ENCODE measurements around the gene SETD6. TPM values are rescaled to one million over a fixed set of nuclear protein-coding genes. Genes with fewer than 3 reads are reported as not detected.

SETD6 gene, protein sequence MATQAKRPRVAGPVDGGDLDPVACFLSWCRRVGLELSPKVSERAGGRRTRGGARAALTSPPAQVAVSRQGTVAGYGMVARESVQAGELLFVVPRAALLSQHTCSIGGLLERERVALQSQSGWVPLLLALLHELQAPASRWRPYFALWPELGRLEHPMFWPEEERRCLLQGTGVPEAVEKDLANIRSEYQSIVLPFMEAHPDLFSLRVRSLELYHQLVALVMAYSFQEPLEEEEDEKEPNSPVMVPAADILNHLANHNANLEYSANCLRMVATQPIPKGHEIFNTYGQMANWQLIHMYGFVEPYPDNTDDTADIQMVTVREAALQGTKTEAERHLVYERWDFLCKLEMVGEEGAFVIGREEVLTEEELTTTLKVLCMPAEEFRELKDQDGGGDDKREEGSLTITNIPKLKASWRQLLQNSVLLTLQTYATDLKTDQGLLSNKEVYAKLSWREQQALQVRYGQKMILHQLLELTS
- total RNA-seq (2021) (35.2 and 36.1 TPM in 2 replicates), Bru-seq, nascent RNA (percentile 84 among the genes with signal in this experiment), BruChase-seq, experiment 1, labeled RNA remaining after a 2-hour chase (percentile 91 among the genes with signal in this experiment), BruChase-seq, experiment 2, labeled RNA remaining after a 6-hour chase (percentile 84 among the genes with signal in this experiment)
- long read RNA-seq, partial matches to known transcripts: 16 of 39 reads
- long read RNA-seq, other reads (novel, unspliced or antisense): 15 of 39 reads

DNA sequence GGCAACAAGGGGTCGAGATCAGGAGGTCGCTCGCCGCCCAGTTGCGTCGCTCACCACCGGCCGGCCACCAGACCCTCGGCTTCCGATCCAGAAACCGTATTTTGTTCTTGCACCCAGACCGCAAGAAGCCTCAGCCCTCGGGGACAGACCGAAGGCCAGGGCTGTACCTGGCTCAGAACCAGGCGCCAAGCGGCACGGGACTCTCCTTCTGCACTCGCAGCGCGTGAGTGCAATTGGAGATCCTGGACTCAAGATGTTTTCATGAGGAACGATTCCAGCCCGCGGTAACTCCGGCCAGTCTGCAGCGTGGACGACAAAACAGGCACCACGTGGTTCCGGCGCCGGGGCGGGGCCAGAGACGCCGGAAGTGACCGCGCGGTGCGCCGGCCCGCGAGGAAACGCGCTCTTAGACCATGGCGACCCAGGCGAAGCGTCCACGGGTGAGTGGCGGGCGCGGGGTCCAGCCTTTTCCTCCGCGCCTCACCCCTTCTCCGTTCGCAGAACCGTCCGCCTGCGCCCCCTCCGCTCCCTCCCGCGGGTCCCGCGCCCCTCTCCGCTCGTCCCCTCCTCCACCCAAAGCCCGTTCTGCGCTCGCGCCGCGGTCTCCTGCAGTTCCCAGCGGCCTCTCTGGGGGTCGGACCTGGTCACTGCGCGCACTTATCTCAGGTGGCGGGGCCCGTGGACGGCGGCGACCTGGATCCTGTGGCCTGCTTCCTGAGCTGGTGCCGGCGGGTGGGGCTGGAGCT, at the start of gene SETD6:
Gene SETD6 (plus strand): TSS at position 393 of the 746 bp plus-strand sequence. CDS start 21 bp downstream, at position 414.
- ChIA-PET CTCF (interaction anchor here (0.6 to 0.9 kb wide), 3 partner anchors 179 to 356 kb away, joined by 6 to 17 read pairs (median 6); no protein-coding TSS in a partner anchor), POLR2A (ENCODE audit: low non-redundant PET) (interaction anchor here (0.6 kb wide), 1 partner anchor 105 kb away, joined by 3 read pairs; no protein-coding TSS in a partner anchor)
- peak; percentile 86 for DNase-seq (ENCODE audit: low spot score)
- no TSS peak for BruUV-seq (replicated peaks)
- Histone ChIP-seq H3K4me3 (ENCODE audit: low read depth, low read length, poor library complexity, severe bottlenecking) (peak within 1 kb of the TSS; percentile 80), H3K27ac (ENCODE audit: low read depth, low read length, poor library complexity, severe bottlenecking) (peak within 1 kb of the TSS; percentile 73), H3K9me3 (ENCODE audit: low read depth, low read length, poor library complexity, severe bottlenecking) (no peaks in the 10 kb centered on the region), H3K36me3 (ENCODE audit: insufficient read depth, low read length, poor library complexity, severe bottlenecking) (peaks cover 33% of the 10 kb centered on the region), H3K4me1 (ENCODE audit: insufficient read depth, low read length, poor library complexity, severe bottlenecking) (peaks cover 8% of the 10 kb centered on the region), H3K27me3 (replicated peaks; ENCODE audit: insufficient read depth, low read depth, low read length, poor library complexity) (no peaks in the 10 kb centered on the region)
- intact Hi-C loops (cut with micrococcal nuclease; ENCODE audit: unreplicated experiment): no loop called here
- TF ChIP-seq, protein P1, sequence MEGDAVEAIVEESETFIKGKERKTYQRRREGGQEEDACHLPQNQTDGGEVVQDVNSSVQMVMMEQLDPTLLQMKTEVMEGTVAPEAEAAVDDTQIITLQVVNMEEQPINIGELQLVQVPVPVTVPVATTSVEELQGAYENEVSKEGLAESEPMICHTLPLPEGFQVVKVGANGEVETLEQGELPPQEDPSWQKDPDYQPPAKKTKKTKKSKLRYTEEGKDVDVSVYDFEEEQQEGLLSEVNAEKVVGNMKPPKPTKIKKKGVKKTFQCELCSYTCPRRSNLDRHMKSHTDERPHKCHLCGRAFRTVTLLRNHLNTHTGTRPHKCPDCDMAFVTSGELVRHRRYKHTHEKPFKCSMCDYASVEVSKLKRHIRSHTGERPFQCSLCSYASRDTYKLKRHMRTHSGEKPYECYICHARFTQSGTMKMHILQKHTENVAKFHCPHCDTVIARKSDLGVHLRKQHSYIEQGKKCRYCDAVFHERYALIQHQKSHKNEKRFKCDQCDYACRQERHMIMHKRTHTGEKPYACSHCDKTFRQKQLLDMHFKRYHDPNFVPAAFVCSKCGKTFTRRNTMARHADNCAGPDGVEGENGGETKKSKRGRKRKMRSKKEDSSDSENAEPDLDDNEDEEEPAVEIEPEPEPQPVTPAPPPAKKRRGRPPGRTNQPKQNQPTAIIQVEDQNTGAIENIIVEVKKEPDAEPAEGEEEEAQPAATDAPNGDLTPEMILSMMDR (conservative IDR thresholded peaks at IDR 0.05; ENCODE audit: low read depth, low read length): no peak
- TF ChIP-seq EZH2 (IDR thresholded peaks at IDR 0.05; ENCODE audit: borderline replicate concordance, low read depth, low read length, poor library complexity, severe bottlenecking): no peak

DNA sequence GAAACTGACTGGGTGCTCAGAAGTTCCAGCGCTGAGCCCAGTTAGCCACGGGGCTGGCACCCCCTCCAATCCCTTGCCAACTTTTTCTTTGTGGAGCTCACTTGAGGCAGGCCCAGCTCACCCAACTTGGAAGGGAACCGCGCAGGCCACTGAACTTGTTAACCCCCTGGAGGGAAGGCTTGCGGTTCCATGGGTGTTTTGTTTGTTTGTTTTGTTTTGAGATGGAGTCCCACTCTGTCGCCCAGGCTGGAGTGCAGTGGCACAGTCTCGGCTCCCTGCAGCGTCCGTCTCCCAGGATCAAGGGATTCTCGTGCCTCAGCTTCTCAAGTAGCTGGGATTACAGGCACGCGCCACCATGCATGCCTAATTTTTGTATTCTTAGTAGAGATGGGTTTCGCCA, 49.5 kb upstream of the SETD6 start:
- ChIA-PET CTCF (no interaction called here), POLR2A (ENCODE audit: low non-redundant PET) (no interaction called here)
- H3K4me3 ChIP-seq (ENCODE audit: low read depth, low read length, poor library complexity, severe bottlenecking): no peak overlapping the region
- no peak for DNase-seq (ENCODE audit: low spot score)
- TF ChIP-seq, protein P1 (conservative IDR thresholded peaks at IDR 0.05; ENCODE audit: low read depth, low read length): no peak
- H3K9me3 ChIP-seq (ENCODE audit: low read depth, low read length, poor library complexity, severe bottlenecking): no peaks in the 10 kb centered on the region
- no TSS peak for BruUV-seq (replicated peaks)
- H3K4me1 ChIP-seq (ENCODE audit: insufficient read depth, low read length, poor library complexity, severe bottlenecking): peaks cover 4% of the 10 kb centered on the region
- peaks cover 45% of the 10 kb centered on the region for H3K27me3 ChIP-seq (replicated peaks; ENCODE audit: insufficient read depth, low read depth, low read length, poor library complexity)
- no peaks in the 10 kb centered on the region for H3K36me3 ChIP-seq (ENCODE audit: insufficient read depth, low read length, poor library complexity, severe bottlenecking)
- intact Hi-C loops (cut with micrococcal nuclease; ENCODE audit: unreplicated experiment): no loop called here
- no peak overlapping the region for H3K27ac ChIP-seq (ENCODE audit: low read depth, low read length, poor library complexity, severe bottlenecking)

DNA sequence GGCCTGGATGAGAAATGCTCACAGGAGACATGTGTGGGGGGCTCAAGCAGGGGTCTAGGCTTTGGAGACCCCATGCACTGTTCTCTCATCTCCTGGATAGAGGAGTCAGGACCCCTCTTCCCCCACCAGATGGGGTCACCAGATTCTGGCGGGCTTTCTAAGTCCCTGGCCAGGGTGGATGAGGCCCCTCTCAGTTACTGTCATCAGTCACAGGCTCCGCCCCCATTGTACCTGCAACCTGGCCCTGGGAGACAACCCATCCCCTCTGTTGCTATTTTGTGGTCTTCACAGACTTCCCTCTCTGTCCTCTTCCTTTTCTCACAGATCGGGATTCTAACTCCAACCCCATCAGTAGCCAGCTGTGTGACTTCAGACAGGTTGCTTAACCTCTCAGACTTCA, 48.9 kb upstream of the SETD6 start:
- Histone ChIP-seq H3K36me3 (ENCODE audit: insufficient read depth, low read length, poor library complexity, severe bottlenecking) (no peaks in the 10 kb centered on the region), H3K4me3 (ENCODE audit: low read depth, low read length, poor library complexity, severe bottlenecking) (no peak overlapping the region), H3K27me3 (replicated peaks; ENCODE audit: insufficient read depth, low read depth, low read length, poor library complexity) (peaks cover 45% of the 10 kb centered on the region), H3K27ac (ENCODE audit: low read depth, low read length, poor library complexity, severe bottlenecking) (no peak overlapping the region), H3K4me1 (ENCODE audit: insufficient read depth, low read length, poor library complexity, severe bottlenecking) (peaks cover 4% of the 10 kb centered on the region), H3K9me3 (ENCODE audit: low read depth, low read length, poor library complexity, severe bottlenecking) (no peaks in the 10 kb centered on the region)
- ChIA-PET POLR2A (ENCODE audit: low non-redundant PET) (no interaction called here), CTCF (no interaction called here)
- no peak for DNase-seq (ENCODE audit: low spot score)
- BruUV-seq (replicated peaks): no TSS peak
- no peak for TF ChIP-seq EZH2 (IDR thresholded peaks at IDR 0.05; ENCODE audit: borderline replicate concordance, low read depth, low read length, poor library complexity, severe bottlenecking)
- TF ChIP-seq, protein P1 (conservative IDR thresholded peaks at IDR 0.05; ENCODE audit: low read depth, low read length): no peak
- intact Hi-C loops (cut with micrococcal nuclease; ENCODE audit: unreplicated experiment): no loop called here
